Germinal center (tissue), 1 donor: ENCODE data around the gene OBSL1.

Experiments
- DNase-seq: peaks from one replicate; pipeline ENCODE4 v3.0.0; 2012; ENCODE audit warnings: mixed read lengths, low spot score

OBSL1 gene

GRCh38 chr2:219548990-219549389 is 22.3 kb downstream of the OBSL1 start:
- DNase-seq: no peak

- no peak for DNase-seq
Measured at GRCh38 chr2:219547621-219548020, 23.7 kb downstream of the OBSL1 start.

- no peak for DNase-seq
Measured at GRCh38 chr2:219545943-219546352, 25.4 kb downstream of the OBSL1 start.

GRCh38 chr2:219545295-219545942 is 25.9 kb downstream of the OBSL1 start:
- DNase-seq: no peak

GRCh38 chr2:219544567-219544966 is 26.8 kb downstream of the OBSL1 start:
- no peak for DNase-seq

GRCh38 chr2:219543596-219544358 is 27.6 kb downstream of the OBSL1 start, which contains the start of the genes CHPF and TMEM198:
Gene CHPF (minus strand): TSS chr2:219543809. CDS start chr2:219543538, 271 bp downstream.
Gene TMEM198 (plus strand): TSS chr2:219544028. CDS start chr2:219544728, 700 bp downstream.
- peak; percentile 96 for DNase-seq

- peak; percentile 37 for DNase-seq
Measured at GRCh38 chr2:219542931-219543595, 28.3 kb downstream of the OBSL1 start.

- peak; percentile 89 for DNase-seq
Measured at GRCh38 chr2:219541611-219542180, 29.6 kb downstream of the OBSL1 start.

GRCh38 chr2:219540784-219541504 is 30.4 kb downstream of the OBSL1 start:
- DNase-seq: no peak

GRCh38 chr2:219539926-219540678 is 31.2 kb downstream of the OBSL1 start:
- DNase-seq: no peak

GRCh38 chr2:219538956-219539788 is 32.2 kb downstream of the OBSL1 start:
- DNase-seq: no peak

- DNase-seq: no peak
Measured at GRCh38 chr2:219538504-219538951, 32.8 kb downstream of the OBSL1 start.

GRCh38 chr2:219537657-219538488 is 33.5 kb downstream of the OBSL1 start:
- DNase-seq: no peak

GRCh38 chr2:219536967-219537366 is 34.4 kb downstream of the OBSL1 start:
- DNase-seq: no peak

- no peak for DNase-seq
Measured at GRCh38 chr2:219536425-219536824, 34.9 kb downstream of the OBSL1 start.

- DNase-seq: no peak
Measured at GRCh38 chr2:219533930-219534661, 37.2 kb downstream of the OBSL1 start.

GRCh38 chr2:219532378-219532649 is 39.0 kb downstream of the OBSL1 start:
- DNase-seq: no peak

- no peak for DNase-seq
Measured at GRCh38 chr2:219531639-219532377, 39.5 kb downstream of the OBSL1 start.
